ENCODE measurements around the gene MBD6.

GRCh38 chr12:57515408-57515933, 7.2 kb upstream of the MBD6 start:
- TF ChIP-seq TCF12 (IDR thresholded peaks at IDR 0.05; ENCODE audit: low read depth) (no peak), TAF1 (IDR thresholded peaks at IDR 0.05; ENCODE audit: low read depth) (no peak), USF1 (IDR thresholded peaks at IDR 0.05) (no peak), RAD21 (IDR thresholded peaks at IDR 0.05; ENCODE audit: low read depth) (no peak), YY1 (IDR thresholded peaks at IDR 0.05; ENCODE audit: low read depth) (no peak), CEBPB (IDR thresholded peaks at IDR 0.05) (no peak), MAX (IDR thresholded peaks at IDR 0.05) (no peak), NFIC (IDR thresholded peaks at IDR 0.05) (no peak), FOXM1 (IDR thresholded peaks at IDR 0.05; ENCODE audit: borderline replicate concordance, low read depth) (no peak)
